IMR-90 (cell line): ENCODE data around the gene HNRNPL. TPM values are rescaled to one million over a fixed set of nuclear protein-coding genes. Genes with fewer than 3 reads are reported as not detected.

Source experiments
- ATAC-seq: fragments of 200-7000 bp; cut with Tn5 transposase; 2 replicates; pipeline ENCODE4 v1.9.1; 2020; ENCODE audit warnings: low read depth, mild to moderate bottlenecking, moderate library complexity
- BruUV-seq: library from RNA; stranded (reverse); fragments of 400-500 nt; replicated peaks from 2 replicates; lab custom pipeline; 2021; lab: Mats Ljungman, UMichigan
- CTCF ChIA-PET: fragments of 300-600 bp; formaldehyde crosslinking; extraction: SDS; loops from one replicate; lab custom pipeline; 2021; ENCODE audit warnings: antibody characterized with exemption; lab: Yijun Ruan, JAX
- POLR2A ChIA-PET: fragments of 300-600 bp; sonication (Branson Sonifier 250); formaldehyde crosslinking; loops from one replicate; lab custom pipeline; 2022; ENCODE audit warnings: antibody characterized with exemption; ENCODE audit not compliant: unreplicated experiment; lab: Charles Lee
- DNase-seq: peaks from one replicate; pipeline ENCODE4 v3.0.0; 2013
- H2AFZ ChIP-seq: replicated peaks from 2 replicates; pipeline ENCODE3; 2013; ENCODE audit warnings: low read length, mild to moderate bottlenecking; ENCODE audit not compliant: poor library complexity
- H2AK5ac ChIP-seq: 2 replicates; pipeline ENCODE4 v1.6.1; 2013; ENCODE audit warnings: low read depth, low read length, inconsistent platforms
- H2AK9ac ChIP-seq: replicated peaks from 2 replicates; pipeline ENCODE3; 2013; ENCODE audit warnings: mild to moderate bottlenecking, low read depth, low read length, moderate library complexity; ENCODE audit not compliant: poor library complexity
- H2BK120ac ChIP-seq: 2 replicates; pipeline ENCODE4 v1.6.1; 2013; ENCODE audit warnings: low read depth, low read length, inconsistent platforms
- H2BK15ac ChIP-seq: 3 replicates; pipeline ENCODE4 v1.6.1; 2013; ENCODE audit warnings: low read depth, low read length, inconsistent platforms
- H2BK20ac ChIP-seq: 2 replicates; pipeline ENCODE4 v1.6.1; 2013; ENCODE audit warnings: low read depth, mild to moderate bottlenecking, inconsistent platforms, low read length, moderate library complexity
- H2BK5ac ChIP-seq: 2 replicates; pipeline ENCODE4 v1.6.1; 2013; ENCODE audit warnings: mild to moderate bottlenecking, low read depth, low read length, inconsistent platforms; ENCODE audit not compliant: poor library complexity, severe bottlenecking
- H3K14ac ChIP-seq: replicated peaks from 2 replicates; pipeline ENCODE4 v1.6.1; 2013; ENCODE audit warnings: low read depth, low read length, inconsistent platforms
- H3K18ac ChIP-seq: 2 replicates; pipeline ENCODE4 v1.6.1; 2013; ENCODE audit warnings: low read depth, low read length, control low read depth
- H3K23ac ChIP-seq: 2 replicates; pipeline ENCODE4 v1.6.1; 2013; ENCODE audit warnings: low read depth, low read length, inconsistent platforms
- H3K27ac ChIP-seq: 2 replicates; pipeline ENCODE4 v1.5.1; 2013; ENCODE audit warnings: mild to moderate bottlenecking, control low read depth, low read length; ENCODE audit not compliant: insufficient read depth
- H3K27me3 ChIP-seq: 2 replicates; pipeline ENCODE4 v1.6.1; 2013; ENCODE audit warnings: low read length; ENCODE audit not compliant: control insufficient read depth, insufficient read depth
- H3K36me3 ChIP-seq: 2 replicates; pipeline ENCODE4 v1.6.1; 2013; ENCODE audit warnings: low read length, mixed read lengths; ENCODE audit not compliant: control insufficient read depth, insufficient read depth
- H3K4ac ChIP-seq: 2 replicates; pipeline ENCODE4 v1.6.1; 2013; ENCODE audit warnings: low read depth, low read length, inconsistent platforms
- H3K4me1 ChIP-seq: 2 replicates; pipeline ENCODE4 v1.6.1; 2013; ENCODE audit warnings: low read length, mixed read lengths; ENCODE audit not compliant: control insufficient read depth, insufficient read depth
- H3K4me2 ChIP-seq: 2 replicates; pipeline ENCODE4 v1.6.1; 2013; ENCODE audit warnings: low read depth, mild to moderate bottlenecking, control low read depth, low read length, moderate library complexity
- H3K4me3 ChIP-seq: 2 replicates; pipeline ENCODE4 v1.5.1; 2013; ENCODE audit warnings: low read depth, mild to moderate bottlenecking, control low read depth, low read length, moderate library complexity; ENCODE audit not compliant: insufficient read depth
- H3K56ac ChIP-seq: 2 replicates; pipeline ENCODE4 v1.6.1; 2013; ENCODE audit warnings: low read length, inconsistent platforms; ENCODE audit not compliant: insufficient read depth; ENCODE audit errors: extremely low read depth
- H3K79me1 ChIP-seq, 2 experiments: 2 replicates each; pipeline ENCODE4 v1.6.1; 2013; ENCODE audit warnings: low read length in 2 of 2, inconsistent platforms in 1 of 2, low read depth in 1 of 2
- H3K9ac ChIP-seq: 2 replicates; pipeline ENCODE4 v1.6.1; 2013; ENCODE audit warnings: low read depth, low read length, control low read depth
- H3K9me1 ChIP-seq: 2 replicates; pipeline ENCODE4 v1.6.1; 2013; ENCODE audit warnings: low read length, inconsistent platforms; ENCODE audit not compliant: insufficient read depth
- H3K9me3 ChIP-seq: 2 replicates; pipeline ENCODE4 v1.6.1; 2013; ENCODE audit warnings: low read length; ENCODE audit not compliant: control insufficient read depth, insufficient read depth
- H4K20me1 ChIP-seq: 2 replicates; pipeline ENCODE4 v1.6.1; 2013; ENCODE audit warnings: low read length, inconsistent platforms; ENCODE audit not compliant: insufficient read depth
- H4K5ac ChIP-seq: 2 replicates; pipeline ENCODE4 v1.6.1; 2013; ENCODE audit warnings: mild to moderate bottlenecking, low read depth, low read length, control low read depth
- H4K8ac ChIP-seq, 2 experiments: 2 replicates each; pipeline ENCODE4 v1.6.1; 2013; ENCODE audit warnings: low read depth in 2 of 2, low read length in 2 of 2, control low read depth in 1 of 2, inconsistent platforms in 1 of 2
- H4K91ac ChIP-seq: 2 replicates; pipeline ENCODE4 v1.6.1; 2013; ENCODE audit warnings: low read depth, low read length, inconsistent platforms; ENCODE audit not compliant: insufficient read depth
- BHLHE40 ChIP-seq: fragments of 150-350 bp; IDR thresholded peaks from 2 replicates; pipeline ENCODE4 v1.6.1; 2016; ENCODE audit warnings: mild to moderate bottlenecking, low read depth, low read length
- CEBPB ChIP-seq: IDR thresholded peaks from 2 replicates; pipeline ENCODE4 v1.6.1; 2012; ENCODE audit warnings: low read depth, low read length, improper control_type of control experiment
- CHD1 ChIP-seq: IDR thresholded peaks from 2 replicates; pipeline ENCODE4 v1.6.1; 2012; ENCODE audit warnings: low read depth, low read length, improper control_type of control experiment
- NFE2L2 ChIP-seq: fragments of 150-350 bp; IDR thresholded peaks from 2 replicates; pipeline ENCODE4 v1.6.1; 2016; ENCODE audit warnings: low read depth, mild to moderate bottlenecking, low read length
- SMC3 ChIP-seq: fragments of 150-350 bp; IDR thresholded peaks from 2 replicates; pipeline ENCODE4 v1.6.1; 2016; ENCODE audit warnings: low read depth, mild to moderate bottlenecking, antibody characterized with exemption, low read length, moderate library complexity
- WGBS, 2 experiments: methylation state at CpG; one replicate each; pipeline versions ENCODE4 v1.1.5 to v1.1.7; 2013; ENCODE audit warnings: missing lambda C conversion rate in 2 of 2; ENCODE audit not compliant: insufficient read length in 1 of 2; ENCODE audit errors: extremely low coverage in 2 of 2; 5-methylcytosine and 5-hydroxymethylcytosine counted together
- dilution Hi-C: fragments of 300-500 bp; cut with HindIII; formaldehyde crosslinking; loops from one replicate; pipeline ENCODE4 v1.14.3; 2018; ENCODE audit warnings: low sequenced_read_pairs; ENCODE audit not compliant: unreplicated experiment
- in situ Hi-C: fragments of 300-500 bp; cut with MboI; formaldehyde crosslinking; loops from 3 replicates; pipeline ENCODE4 v1.14.3; 2019; ENCODE audit warnings: low sequenced_read_pairs, inconsistent platforms, mixed read lengths
- intact Hi-C: fragments of 100-400 bp; cut with micrococcal nuclease; formaldehyde crosslinking; loops from 2 replicates; pipeline ENCODE4 v1.10.0; 2022
- polyA plus RNA-seq, 3 experiments: library from polyadenylated mRNA; depleted of rRNA; stranded (reverse); fragments of >200 nt; gene quantifications; 2 replicates each; pipeline ENCODE4 v1.2.3, GENCODE V29; 2012; ENCODE audit warnings: low replicate concordance in 1 of 3
- total RNA-seq: library from RNA; depleted of rRNA; stranded (reverse); fragments of >200 nt; gene quantifications from 2 replicates; pipeline ENCODE4 v1.2.3, GENCODE V29; 2012

HNRNPL gene
- total and polyA plus RNA-seq, 2 of the 4 experiments (the other 2 are of a cell fraction) = 277 to 429 TPM

DNA sequence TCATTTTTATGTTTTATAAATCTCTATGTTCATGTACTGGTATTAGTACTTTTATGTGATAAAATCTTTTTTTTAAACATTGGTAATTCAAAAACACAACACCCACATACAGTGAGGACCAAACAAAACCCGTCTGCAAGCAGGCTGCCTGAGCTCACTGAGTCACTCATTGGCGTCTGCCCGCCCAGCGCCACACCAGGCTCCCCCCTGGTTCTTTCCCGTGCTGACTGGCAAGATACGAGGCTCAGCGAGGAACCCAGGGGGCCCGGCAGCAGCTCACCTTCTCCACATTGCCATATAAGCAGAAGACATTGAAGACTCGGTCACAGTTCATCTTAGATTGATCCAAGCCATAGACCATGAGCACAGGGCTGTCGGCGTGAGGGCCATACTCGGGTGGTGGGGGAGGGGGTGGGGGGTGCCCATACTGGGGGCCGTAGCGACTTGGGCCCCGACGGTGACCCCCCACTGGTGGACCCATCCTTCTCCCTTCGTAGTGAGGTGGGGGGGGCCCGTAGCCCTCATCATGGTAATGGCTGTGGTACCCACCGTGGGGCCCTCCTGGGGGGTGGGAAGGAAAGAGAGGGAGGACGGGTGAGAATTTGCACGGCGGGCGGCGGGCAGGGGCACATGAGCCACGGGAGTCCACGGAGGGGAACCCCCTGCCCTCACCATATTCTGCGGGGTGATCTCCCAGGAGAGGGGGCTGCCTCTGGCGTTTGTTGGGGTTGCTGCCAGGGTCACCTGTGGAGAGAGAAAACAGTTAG lies 9.8 kb downstream of the HNRNPL start:
- peaks cover 79% of the 10 kb centered on the region for H4K20me1 ChIP-seq
- ATAC-seq (no peak), DNase-seq (peak; percentile 40)
- H2AK5ac ChIP-seq = no peak overlapping the region
- H2BK5ac ChIP-seq = no peak overlapping the region
- peaks cover 10% of the 10 kb centered on the region; the same call in 1 of the 2 replicates for H3K4me1 ChIP-seq
- H4K5ac ChIP-seq = no peak overlapping the region
- intact Hi-C loops = no loop called here
- no peak overlapping the region for H4K91ac ChIP-seq
- no peak overlapping the region for H4K8ac ChIP-seq
- CTCF ChIA-PET = no interaction called here
- no peak overlapping the region for H3K23ac ChIP-seq
- peaks cover 55 to 85% of the 10 kb centered on the region in 2 experiments for H3K79me1 ChIP-seq
- no peak overlapping the region for H3K4ac ChIP-seq
- no peak overlapping the region for H3K56ac ChIP-seq
- no peak overlapping the region for H3K4me3 ChIP-seq
- no peak overlapping the region for H3K4me2 ChIP-seq
- no peak overlapping the region for H2BK120ac ChIP-seq
- BruUV-seq = no TSS peak
- POLR2A ChIA-PET = no interaction called here
- no peak overlapping the region for H3K18ac ChIP-seq
- H2BK20ac ChIP-seq = no peak overlapping the region
- H3K9me3 ChIP-seq = no peaks in the 10 kb centered on the region
- no peak overlapping the region for H3K27ac ChIP-seq
- no peaks in the 10 kb centered on the region for H3K27me3 ChIP-seq
- H3K9me1 ChIP-seq = peaks cover 7% of the 10 kb centered on the region; the same call in 1 of the 2 replicates
- no peak overlapping the region for H2AFZ ChIP-seq
- WGBS, 2 experiments = no CpG with 5 or more reads among the region's 28 CpGs
- no peak overlapping the region for H3K14ac ChIP-seq
- H2AK9ac ChIP-seq = no peak overlapping the region
- dilution Hi-C loops = no loop called here
- TF ChIP-seq NFE2L2 (no peak), CHD1 (no peak), CEBPB (no peak), BHLHE40 (no peak), SMC3 (0 out of 2 replicates have a peak, but pooled peaks have one; percentile 3)
- H2BK15ac ChIP-seq = no peak overlapping the region
- no peak overlapping the region for H3K9ac ChIP-seq
- in situ Hi-C loops = no loop called here
- peaks cover 87% of the 10 kb centered on the region for H3K36me3 ChIP-seq
